ENCODE data around the gene CDC6. TPM values are rescaled to one million over a fixed set of nuclear protein-coding genes. Genes with fewer than 3 reads are reported as not detected.

The CDC6 gene
- total RNA-seq, 1 donor from 2014 or later: 4.7 TPM

DNA sequence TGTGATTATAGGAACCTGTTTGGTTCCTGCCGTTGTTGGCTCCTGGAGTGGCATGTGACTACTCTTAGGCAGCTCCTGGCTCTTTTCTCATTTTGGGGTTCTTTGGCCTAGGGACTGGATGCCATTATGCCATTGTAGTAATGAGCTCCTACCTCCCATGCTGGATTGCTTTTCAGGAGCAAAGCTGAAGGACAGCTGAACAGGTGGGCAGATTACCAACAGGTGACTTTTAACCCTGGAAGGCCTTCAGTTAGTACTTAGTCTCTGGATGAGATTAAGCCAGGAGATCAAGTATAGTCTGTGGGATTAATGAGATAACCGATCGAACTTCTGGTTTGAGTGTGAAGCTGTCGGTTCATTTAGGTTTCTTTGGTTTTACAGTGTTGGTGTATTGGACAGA, 43.4 kb upstream of the CDC6 start:
- H3K27me3 Mint-ChIP-seq (ENCODE audit: unreplicated experiment): peaks cover 1% of the 10 kb centered on the region
- no peak for TF ChIP-seq CTCF (IDR thresholded peaks at IDR 0.05; ENCODE audit: partially characterized antibody, unreplicated experiment)
- H3K9me3 Mint-ChIP-seq (ENCODE audit: unreplicated experiment): no peaks in the 10 kb centered on the region
- no peaks in the 10 kb centered on the region for H3K36me3 Mint-ChIP-seq (ENCODE audit: unreplicated experiment)
- H3K4me1 Mint-ChIP-seq (ENCODE audit: low read depth, unreplicated experiment): peaks cover 2% of the 10 kb centered on the region
- no peak for DNase-seq
- H3K27ac Mint-ChIP-seq (ENCODE audit: unreplicated experiment): no peak overlapping the region
- no peak overlapping the region for H3K4me3 Mint-ChIP-seq (ENCODE audit: unreplicated experiment)

DNA sequence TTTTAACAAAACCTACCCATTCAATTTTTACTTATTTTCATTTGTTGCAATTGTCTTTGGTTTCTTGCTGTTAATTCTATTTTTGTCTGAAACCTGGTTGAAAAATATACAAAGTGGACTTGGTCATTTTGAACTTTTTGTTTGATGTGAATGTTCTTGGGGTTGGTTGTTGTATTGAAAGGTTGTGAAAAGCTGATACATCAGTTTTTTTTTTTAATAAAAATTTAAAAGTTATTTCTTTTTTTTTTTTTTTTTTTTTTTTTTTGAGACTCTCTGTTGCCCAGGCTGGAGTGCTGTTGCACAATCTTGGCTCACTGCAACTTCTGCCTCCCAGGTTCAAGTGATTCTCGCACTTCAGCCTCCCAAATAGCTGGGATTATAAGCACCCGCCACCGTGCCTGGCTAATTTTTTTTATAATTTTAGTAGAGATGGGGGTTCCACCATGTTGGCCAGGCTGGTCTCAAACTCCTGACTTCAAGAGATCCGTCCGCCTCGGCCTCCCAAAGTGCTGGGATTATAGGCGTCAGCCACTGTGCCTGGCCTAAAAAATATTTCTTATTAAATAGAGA, 39.7 kb upstream of the CDC6 start:
- no peaks in the 10 kb centered on the region for H3K36me3 Mint-ChIP-seq (ENCODE audit: unreplicated experiment)
- H3K27ac Mint-ChIP-seq (ENCODE audit: unreplicated experiment): no peak overlapping the region
- no peak for TF ChIP-seq CTCF (IDR thresholded peaks at IDR 0.05; ENCODE audit: partially characterized antibody, unreplicated experiment)
- no peaks in the 10 kb centered on the region for H3K27me3 Mint-ChIP-seq (ENCODE audit: unreplicated experiment)
- no peak overlapping the region for H3K4me3 Mint-ChIP-seq (ENCODE audit: unreplicated experiment)
- DNase-seq: no peak
- no peaks in the 10 kb centered on the region for H3K9me3 Mint-ChIP-seq (ENCODE audit: unreplicated experiment)
- peaks cover 2% of the 10 kb centered on the region for H3K4me1 Mint-ChIP-seq (ENCODE audit: low read depth, unreplicated experiment)

DNA sequence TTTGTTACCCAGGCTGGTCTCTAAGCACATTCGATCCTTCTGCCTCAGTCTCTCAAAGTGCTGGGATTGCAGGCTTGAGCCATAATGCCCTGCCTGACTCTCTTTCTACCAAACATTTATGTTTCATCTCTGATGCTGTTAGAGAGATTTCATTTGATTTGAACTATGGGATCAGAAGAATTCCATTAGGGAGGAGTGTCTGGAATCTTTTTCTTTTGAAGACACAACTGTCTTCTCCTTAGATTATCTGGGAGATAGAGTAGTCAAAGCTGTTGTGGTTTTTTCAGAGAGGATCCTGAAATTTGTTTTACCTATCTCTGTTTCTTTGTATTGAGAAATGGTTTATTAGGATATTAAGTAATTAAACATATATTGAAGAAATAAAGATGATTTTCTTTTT, 39.2 kb upstream of the CDC6 start:
- no peak for DNase-seq
- H3K27me3 Mint-ChIP-seq (ENCODE audit: unreplicated experiment): no peaks in the 10 kb centered on the region
- no peak for TF ChIP-seq CTCF (IDR thresholded peaks at IDR 0.05; ENCODE audit: partially characterized antibody, unreplicated experiment)
- H3K4me3 Mint-ChIP-seq (ENCODE audit: unreplicated experiment): no peak overlapping the region
- H3K9me3 Mint-ChIP-seq (ENCODE audit: unreplicated experiment): no peaks in the 10 kb centered on the region
- H3K27ac Mint-ChIP-seq (ENCODE audit: unreplicated experiment): no peak overlapping the region
- no peaks in the 10 kb centered on the region for H3K4me1 Mint-ChIP-seq (ENCODE audit: low read depth, unreplicated experiment)
- no peaks in the 10 kb centered on the region for H3K36me3 Mint-ChIP-seq (ENCODE audit: unreplicated experiment)

GRCh38 chr17:40251576-40251975, 36.1 kb upstream of the CDC6 start:
- H3K27me3 Mint-ChIP-seq (ENCODE audit: unreplicated experiment): no peaks in the 10 kb centered on the region
- H3K4me1 Mint-ChIP-seq (ENCODE audit: low read depth, unreplicated experiment): no peaks in the 10 kb centered on the region

More at GRCh38 chr17:40251576-40251975, 36.1 kb upstream of the CDC6 start:
- no peak for TF ChIP-seq CTCF (IDR thresholded peaks at IDR 0.05; ENCODE audit: partially characterized antibody, unreplicated experiment)
- no peaks in the 10 kb centered on the region for H3K36me3 Mint-ChIP-seq (ENCODE audit: unreplicated experiment)
- no peak overlapping the region for H3K27ac Mint-ChIP-seq (ENCODE audit: unreplicated experiment)
- no peak for DNase-seq
- no peak overlapping the region for H3K4me3 Mint-ChIP-seq (ENCODE audit: unreplicated experiment)
- H3K9me3 Mint-ChIP-seq (ENCODE audit: unreplicated experiment): no peaks in the 10 kb centered on the region
